PC-9 (cell line): ENCODE measurements around the gene TMEM120B. TPM values are rescaled to one million over a fixed set of nuclear protein-coding genes. Genes with fewer than 3 reads are reported as not detected.
A peak's percentile ranks its signal among the peaks of the same experiment; 100 is the strongest.

Source experiments
- BruUV-seq: library from RNA; stranded (reverse); fragments of 400-500 nt; replicated peaks from 2 replicates; lab custom pipeline; 2021; lab: Mats Ljungman, UMichigan
- CTCF ChIA-PET: fragments of 300-600 bp; sonication (Branson Sonifier 250); formaldehyde crosslinking; loops from one replicate; lab custom pipeline; 2022; ENCODE audit warnings: antibody characterized with exemption; lab: Charles Lee
- POLR2A ChIA-PET: fragments of 300-600 bp; sonication (Branson Sonifier 250); formaldehyde crosslinking; loops from one replicate; lab custom pipeline; 2022; ENCODE audit warnings: antibody characterized with exemption; ENCODE audit not compliant: unreplicated experiment; lab: Charles Lee
- DNase-seq, 2 experiments: peaks; one replicate each; pipeline versions ENCODE4 v3.0.0 to v3.0.0-alpha.2; 2015 to 2022; ENCODE audit warnings: mixed read lengths in 1 of 2
- H2AFZ ChIP-seq: fragments of 200-600 bp; sonication (generic); 2 replicates; pipeline ENCODE4 v1.8.1; 2017; ENCODE audit warnings: antibody characterized with exemption
- H3F3A ChIP-seq: fragments of 200-600 bp; sonication (generic); 2 replicates; pipeline ENCODE4 v1.8.1; 2017; ENCODE audit warnings: antibody characterized with exemption, mild to moderate bottlenecking, low read depth; ENCODE audit not compliant: insufficient read depth
- H3K27ac ChIP-seq: fragments of 200-600 bp; sonication (generic); 2 replicates; pipeline ENCODE4 v1.6.1; 2016; ENCODE audit warnings: mixed run types
- H3K27me3 ChIP-seq: fragments of 200-600 bp; sonication (generic); 2 replicates; pipeline ENCODE4 v1.6.1; 2016; ENCODE audit warnings: low read depth, mixed run types; ENCODE audit not compliant: insufficient read depth
- H3K36me3 ChIP-seq: fragments of 200-600 bp; sonication (generic); 2 replicates; pipeline ENCODE4 v1.6.1; 2016; ENCODE audit warnings: low read depth, mixed run types
- H3K4me1 ChIP-seq: fragments of 200-600 bp; sonication (generic); replicated peaks from 2 replicates; pipeline ENCODE4 v1.6.1; 2016; ENCODE audit warnings: mixed run types; ENCODE audit not compliant: insufficient read depth
- H3K4me2 ChIP-seq: fragments of 200-600 bp; sonication (generic); 2 replicates; pipeline ENCODE4 v1.6.1; 2017; ENCODE audit warnings: mixed run types
- H3K4me3 ChIP-seq: fragments of 200-600 bp; sonication (generic); 2 replicates; pipeline ENCODE4 v1.6.1; 2016; ENCODE audit warnings: mixed run types
- H3K79me2 ChIP-seq: fragments of 200-600 bp; sonication (generic); 2 replicates; pipeline ENCODE4 v1.6.1; 2017; ENCODE audit warnings: low read depth, mixed run types
- H3K9me2 ChIP-seq: fragments of 200-600 bp; sonication (generic); 2 replicates; pipeline ENCODE4 v1.8.1; 2017; ENCODE audit warnings: mild to moderate bottlenecking; ENCODE audit not compliant: insufficient read depth
- H3K9me3 ChIP-seq: fragments of 200-600 bp; sonication (generic); 2 replicates; pipeline ENCODE4 v1.8.1; 2016; ENCODE audit warnings: low read depth; ENCODE audit not compliant: insufficient read depth
- H4K20me1 ChIP-seq: fragments of 200-600 bp; sonication (generic); 2 replicates; pipeline ENCODE4 v1.8.1; 2017; ENCODE audit not compliant: insufficient read depth
- CTCF ChIP-seq: fragments of 200-600 bp; sonication (generic); conservative IDR thresholded peaks from 2 replicates; pipeline ENCODE4 v1.6.1; 2017; ENCODE audit warnings: mixed run types, antibody characterized with exemption, mild to moderate bottlenecking, moderate library complexity
- EZH2 ChIP-seq: fragments of 200-600 bp; sonication (generic); IDR thresholded peaks from 2 replicates; pipeline ENCODE4 v1.8.0; 2017; ENCODE audit warnings: antibody characterized with exemption, low read depth
- intact Hi-C: fragments of 100-400 bp; cut with micrococcal nuclease; formaldehyde crosslinking; loops from one replicate; pipeline ENCODE4 v1.10.0; 2022; ENCODE audit not compliant: unreplicated experiment
- total RNA-seq: library from RNA; stranded (reverse); gene quantifications from 2 replicates; pipeline ENCODE4 v1.2.3, GENCODE V29; 2021

TMEM120B gene
- total RNA-seq, 1 experiment from 2014 or later = 12.4 TPM

GRCh38 chr12:121797937-121798786 lies 85.6 kb downstream of the TMEM120B start:
- intact Hi-C loops = loop anchor here (1.0 to 10.0 kb wide), 4 partner anchors 90 to 573 kb away; partner anchors contain the start of gene PSMD9
- BruUV-seq = no TSS peak
- Histone ChIP-seq H3F3A (peaks cover 66% of the 10 kb centered on the region), H3K4me2 (peak overlapping the region; percentile 72), H3K27ac (peak overlapping the region; percentile 0; the same call in 1 of the 2 replicates), H3K36me3 (no peaks in the 10 kb centered on the region), H3K9me2 (no peaks in the 10 kb centered on the region), H4K20me1 (no peaks in the 10 kb centered on the region), H2AFZ (no peak overlapping the region), H3K9me3 (no peaks in the 10 kb centered on the region), H3K79me2 (peaks cover 56% of the 10 kb centered on the region), H3K4me1 (peaks cover 48% of the 10 kb centered on the region), H3K27me3 (no peaks in the 10 kb centered on the region), H3K4me3 (no peak overlapping the region)
- POLR2A ChIA-PET = interaction anchor here (0.6 kb wide), 1 partner anchor 1296 kb away, joined by 3 read pairs; no protein-coding TSS in a partner anchor
- DNase-seq = no peak
- CTCF ChIA-PET = interaction anchor here (0.6 kb wide), 1 partner anchor 1930 kb away, joined by 3 read pairs; no protein-coding TSS in a partner anchor
- TF ChIP-seq EZH2 = no peak

- POLR2A ChIA-PET = no interaction called here
- Histone ChIP-seq H3K27ac (peak overlapping the region; percentile 43; the same call in 1 of the 2 replicates), H2AFZ (no peak overlapping the region), H3K27me3 (no peaks in the 10 kb centered on the region), H3K4me2 (peak overlapping the region; percentile 72), H3K4me1 (peaks cover 48% of the 10 kb centered on the region), H3K4me3 (peak overlapping the region; percentile 38; the same call in 1 of the 2 replicates), H3F3A (peaks cover 72% of the 10 kb centered on the region), H3K9me3 (no peaks in the 10 kb centered on the region), H3K9me2 (no peaks in the 10 kb centered on the region), H3K79me2 (peaks cover 52% of the 10 kb centered on the region), H3K36me3 (no peaks in the 10 kb centered on the region), H4K20me1 (no peaks in the 10 kb centered on the region)
- no peak for DNase-seq
- intact Hi-C loops = loop anchor here (10.0 kb wide), 3 partner anchors 244 to 574 kb away; no protein-coding TSS in a partner anchor
- no TSS peak for BruUV-seq
- TF ChIP-seq CTCF = no peak
- TF ChIP-seq EZH2 = no peak
- CTCF ChIA-PET = no interaction called here
These were observed 86.2 kb downstream of the TMEM120B start for GRCh38 chr12:121798787-121799155.

GRCh38 chr12:121799156-121799841 lies 86.7 kb downstream of the TMEM120B start:
- ChIA-PET CTCF (interaction anchor here (0.5 kb wide), 1 partner anchor 331 kb away, joined by 3 read pairs; no protein-coding TSS in a partner anchor), POLR2A (interaction anchor here (0.6 to 0.7 kb wide), 3 partner anchors 13 to 1218 kb away, joined by 4 to 6 read pairs (median 5); partner anchors contain the start of gene POP5)
- TF ChIP-seq EZH2 (no peak), CTCF (no peak)
- peaks cover 72% of the 10 kb centered on the region for H3F3A ChIP-seq
- H3K4me2 ChIP-seq = peak overlapping the region; percentile 77
- H2AFZ ChIP-seq = no peak overlapping the region
- peaks cover 48% of the 10 kb centered on the region for H3K4me1 ChIP-seq
- H3K9me3 ChIP-seq = no peaks in the 10 kb centered on the region
- H3K27ac ChIP-seq = peak overlapping the region; percentile 100
- TSS peak; percentile 0 for BruUV-seq
- no peaks in the 10 kb centered on the region for H3K36me3 ChIP-seq
- peak overlapping the region; percentile 74; the same call in 1 of the 2 replicates for H3K4me3 ChIP-seq
- no peaks in the 10 kb centered on the region for H3K9me2 ChIP-seq
- intact Hi-C loops = loop anchor here (10.0 kb wide), 3 partner anchors 244 to 574 kb away; no protein-coding TSS in a partner anchor
- no peaks in the 10 kb centered on the region for H4K20me1 ChIP-seq
- peaks cover 51% of the 10 kb centered on the region for H3K79me2 ChIP-seq
- DNase-seq = peak in 1 of 2 experiments; percentile 78
- no peaks in the 10 kb centered on the region for H3K27me3 ChIP-seq
